ACC112 (cell line): ENCODE data around the gene C1orf52.
"Not testable (repeated sequence)": the region's sequence is repeated elsewhere in the genome, so short reads cannot be mapped to it uniquely, and the experiment has no call there.

ENCODE experiments used
- H2AFZ ChIP-seq: fragments of 200-600 bp; sonication (generic); one replicate; pipeline ENCODE4 v1.6.0; 2017; ENCODE audit warnings: antibody characterized with exemption, low read length; ENCODE audit not compliant: unreplicated experiment
- H3K27ac ChIP-seq: fragments of 200-600 bp; sonication (generic); 2 replicates; pipeline ENCODE4 v1.5.1; 2014; ENCODE audit warnings: low read depth, mild to moderate bottlenecking, antibody characterized with exemption, low read length, moderate library complexity
- H3K27me3 ChIP-seq: fragments of 200-600 bp; sonication (generic); 2 replicates; pipeline ENCODE4 v1.6.1; 2014; ENCODE audit warnings: mild to moderate bottlenecking, antibody characterized with exemption, low read length, moderate library complexity, mixed read lengths; ENCODE audit not compliant: insufficient read depth
- H3K36me3 ChIP-seq: fragments of 200-600 bp; sonication (generic); 2 replicates; pipeline ENCODE4 v1.6.1; 2016; ENCODE audit warnings: mild to moderate bottlenecking, antibody characterized with exemption, low read length, moderate library complexity, mixed read lengths; ENCODE audit not compliant: insufficient read depth
- H3K4me1 ChIP-seq: fragments of 200-600 bp; sonication (generic); one replicate; pipeline ENCODE4 v1.6.1; 2016; ENCODE audit warnings: low read length, mixed read lengths; ENCODE audit not compliant: insufficient read depth, unreplicated experiment, control insufficient read depth
- H3K4me3 ChIP-seq: fragments of 200-600 bp; sonication (generic); 2 replicates; pipeline ENCODE4 v1.5.1; 2014; ENCODE audit warnings: mild to moderate bottlenecking, low read depth, low read length
- H3K79me2 ChIP-seq: fragments of 200-600 bp; sonication (generic); one replicate; pipeline ENCODE4 v1.6.0; 2016; ENCODE audit warnings: low read length; ENCODE audit not compliant: control insufficient read depth, unreplicated experiment, insufficient read depth

C1orf52 gene

GRCh38 chr1:85259912-85260274 is 431 bp upstream of the C1orf52 start:
- peaks cover 45% of the 10 kb centered on the region for H3K36me3 ChIP-seq
- H2AFZ ChIP-seq = peak overlapping the region; percentile 85
- H3K27me3 ChIP-seq = no peaks in the 10 kb centered on the region
- peaks cover 34% of the 10 kb centered on the region for H3K79me2 ChIP-seq
- H3K4me3 ChIP-seq = peak overlapping the region; percentile 98
- peaks cover 31% of the 10 kb centered on the region for H3K4me1 ChIP-seq
- peak overlapping the region; percentile 57 for H3K27ac ChIP-seq

- peak overlapping the region; percentile 2; the same call in 1 of the 2 replicates for H3K27ac ChIP-seq
- H3K4me3 ChIP-seq = peak overlapping the region; percentile 98
- no peaks in the 10 kb centered on the region for H3K27me3 ChIP-seq
- H3K79me2 ChIP-seq = peaks cover 43% of the 10 kb centered on the region
- peaks cover 48% of the 10 kb centered on the region for H3K36me3 ChIP-seq
- peaks cover 25% of the 10 kb centered on the region for H3K4me1 ChIP-seq
- no peak overlapping the region for H2AFZ ChIP-seq
These were observed 835 bp downstream of the C1orf52 start for GRCh38 chr1:85258536-85259117.

- Histone ChIP-seq H3K36me3 (peaks cover 25% of the 10 kb centered on the region; the same call in 1 of the 2 replicates), H3K4me1 (peaks cover 22% of the 10 kb centered on the region)
- H3K4me3 ChIP-seq, H3K79me2 ChIP-seq, H3K27ac ChIP-seq, H3K27me3 ChIP-seq, H2AFZ ChIP-seq: not testable (repeated sequence)
These were observed 10.4 kb downstream of the C1orf52 start for GRCh38 chr1:85249042-85249441.

GRCh38 chr1:85245891-85246290 is 13.6 kb downstream of the C1orf52 start:
- Histone ChIP-seq H3K27me3 (no peaks in the 10 kb centered on the region), H3K4me3 (no peak overlapping the region), H3K27ac (no peak overlapping the region), H3K79me2 (no peaks in the 10 kb centered on the region), H3K4me1 (peaks cover 31% of the 10 kb centered on the region), H2AFZ (no peak overlapping the region), H3K36me3 (peaks cover 7% of the 10 kb centered on the region; the same call in 1 of the 2 replicates)

GRCh38 chr1:85245456-85245855 is 14.0 kb downstream of the C1orf52 start:
- Histone ChIP-seq H3K36me3 (peaks cover 3% of the 10 kb centered on the region; the same call in 1 of the 2 replicates), H3K79me2 (no peaks in the 10 kb centered on the region), H3K27me3 (no peaks in the 10 kb centered on the region), H3K27ac (0 out of 2 replicates have a peak overlapping the region, but pooled peaks have one; percentile 25), H2AFZ (no peak overlapping the region), H3K4me3 (no peak overlapping the region), H3K4me1 (peaks cover 35% of the 10 kb centered on the region)

- Histone ChIP-seq H3K36me3 (no peaks in the 10 kb centered on the region), H3K4me1 (peaks cover 36% of the 10 kb centered on the region), H3K4me3 (no peak overlapping the region), H2AFZ (peak overlapping the region; percentile 44), H3K27ac (peak overlapping the region; percentile 25), H3K27me3 (no peaks in the 10 kb centered on the region), H3K79me2 (no peaks in the 10 kb centered on the region)
These were observed 15.0 kb downstream of the C1orf52 start for GRCh38 chr1:85244271-85245061.

GRCh38 chr1:85243372-85243771 is 16.1 kb downstream of the C1orf52 start:
- H3K27ac ChIP-seq = no peak overlapping the region
- H3K36me3 ChIP-seq = no peaks in the 10 kb centered on the region
- H3K4me3 ChIP-seq = no peak overlapping the region
- H3K4me1 ChIP-seq = peaks cover 36% of the 10 kb centered on the region
- H2AFZ ChIP-seq = peak overlapping the region; percentile 44
- H3K79me2 ChIP-seq = no peaks in the 10 kb centered on the region
- H3K27me3 ChIP-seq = no peaks in the 10 kb centered on the region

GRCh38 chr1:85240643-85241042 is 18.8 kb downstream of the C1orf52 start:
- Histone ChIP-seq H3K4me1 (peaks cover 33% of the 10 kb centered on the region), H3K36me3 (no peaks in the 10 kb centered on the region), H3K27me3 (no peaks in the 10 kb centered on the region), H3K27ac (no peak overlapping the region), H3K4me3 (no peak overlapping the region), H2AFZ (peak overlapping the region; percentile 68), H3K79me2 (no peaks in the 10 kb centered on the region)

- peak overlapping the region; percentile 6 for H2AFZ ChIP-seq
- H3K27ac ChIP-seq = no peak overlapping the region
- no peak overlapping the region for H3K4me3 ChIP-seq
- H3K4me1 ChIP-seq = peaks cover 28% of the 10 kb centered on the region
- H3K79me2 ChIP-seq = no peaks in the 10 kb centered on the region
- H3K36me3 ChIP-seq = no peaks in the 10 kb centered on the region
- no peaks in the 10 kb centered on the region for H3K27me3 ChIP-seq
These were observed 19.3 kb downstream of the C1orf52 start for GRCh38 chr1:85240174-85240601.

GRCh38 chr1:85237613-85238012 is 21.8 kb downstream of the C1orf52 start:
- Histone ChIP-seq H2AFZ (no peak overlapping the region), H3K36me3 (no peaks in the 10 kb centered on the region), H3K27me3 (no peaks in the 10 kb centered on the region), H3K79me2 (no peaks in the 10 kb centered on the region), H3K4me3 (no peak overlapping the region), H3K4me1 (peaks cover 9% of the 10 kb centered on the region), H3K27ac (no peak overlapping the region)
